HG03196 (cell line): Measurements from ENCODE around the gene CARD14.
"Not testable (repeated sequence)": the region's sequence is repeated elsewhere in the genome, so short reads cannot be mapped to it uniquely, and the experiment has no call there.

ENCODE experiments used
- ATAC-seq: cut with Tn5 transposase; IDR thresholded peaks from one replicate; pipeline ENCODE4 v1.9.1; 2021; ENCODE audit not compliant: unreplicated experiment

Gene CARD14

GRCh38 chr17:80248001-80248893, 78.4 kb downstream of the CARD14 start:
- ATAC-seq: no peak

- no peak for ATAC-seq
These were observed 79.3 kb downstream of the CARD14 start for GRCh38 chr17:80248894-80249710.

GRCh38 chr17:80251966-80252365, 82.1 kb downstream of the CARD14 start:
- ATAC-seq: no peak

GRCh38 chr17:80252871-80253270, 83.0 kb downstream of the CARD14 start:
- no peak for ATAC-seq

- ATAC-seq: no peak
These were observed 84.0 kb downstream of the CARD14 start for GRCh38 chr17:80253631-80254395.

- peak; percentile 68 for ATAC-seq
These were observed 84.8 kb downstream of the CARD14 start for GRCh38 chr17:80254396-80255251.

- ATAC-seq: no peak
These were observed 86.2 kb downstream of the CARD14 start for GRCh38 chr17:80256034-80256350.

- ATAC-seq: no peak
These were observed 87.9 kb downstream of the CARD14 start for GRCh38 chr17:80257716-80258213.

GRCh38 chr17:80258296-80258695, 88.5 kb downstream of the CARD14 start:
- not testable (repeated sequence) for ATAC-seq
